Left lung (tissue), 10 donors: ENCODE data around the gene OR9Q1. TPM values are rescaled to one million over a fixed set of nuclear protein-coding genes. Genes with fewer than 3 reads are reported as not detected.
"Not testable (repeated sequence)": the region's sequence is repeated elsewhere in the genome, so short reads cannot be mapped to it uniquely, and the experiment has no call there.

Experiments
- ATAC-seq: fragments of 200-7000 bp; cut with Tn5 transposase; one replicate; pipeline ENCODE4 v1.9.1; 2020; ENCODE audit warnings: moderate library complexity
- DNase-seq, 4 donors: peaks; one replicate each; pipeline ENCODE4 v3.0.0-alpha.2; 2013 to 2020
- H3K27ac ChIP-seq, 2 donors: fragments of 200-600 bp; sonication (generic) in 1 of 2; one replicate each; pipeline versions ENCODE4 v1.5.0 to v1.8.0; 2020 to 2021
- H3K27me3 ChIP-seq, 2 donors: fragments of 200-600 bp; sonication (generic) in 1 of 2; one replicate each; pipeline versions ENCODE4 v1.5.0 to v1.8.0; 2020 to 2021
- H3K36me3 ChIP-seq, 2 donors: fragments of 200-600 bp; sonication (generic) in 1 of 2; one replicate each; pipeline versions ENCODE4 v1.5.0 to v1.8.0; 2020 to 2021
- H3K4me1 ChIP-seq, 2 donors: fragments of 200-600 bp; one replicate each; pipeline ENCODE4 v1.8.0; 2021
- H3K4me3 ChIP-seq, 2 donors: fragments of 200-600 bp; sonication (generic) in 1 of 2; one replicate each; pipeline versions ENCODE4 v1.5.0 to v1.8.0; 2020 to 2021; ENCODE audit warnings: mild to moderate bottlenecking in 1 of 2
- H3K9me3 ChIP-seq, 2 donors: fragments of 200-600 bp; sonication (generic) in 1 of 2; one replicate each; pipeline versions ENCODE4 v1.5.0 to v1.8.0; 2020 to 2021
- CTCF ChIP-seq, 2 donors: fragments of 200-600 bp; sonication (generic) in 1 of 2; IDR thresholded peaks; one replicate each; pipeline versions ENCODE4 v1.5.0 to v1.8.0; 2021; ENCODE audit warnings: antibody characterized with exemption in 2 of 2
- intact Hi-C, 2 donors: fragments of 100-400 bp; cut with DNase I; formaldehyde crosslinking; loops; one replicate each; pipeline versions ENCODE4 v1.11.2 to v1.14.2; 2022
- polyA plus RNA-seq, 6 donors: library from polyadenylated mRNA; unstranded; fragments of 120-200 nt; gene quantifications; one replicate each; pipeline ENCODE4 v1.2.1, GENCODE V29; 2013; ENCODE audit not compliant: insufficient read length in 6 of 6
- total RNA-seq, 2 donors: library from RNA; stranded (reverse); fragmentation: NEBNext Ultra II Directional; extraction: Animal tissue kit (Norgen Biotek cat#: 25700); gene quantifications; one replicate each; pipeline ENCODE4 v1.2.1, GENCODE V29; 2021
- donor health status: DM: no; HTN: yes; CAD: no.
- donor health status: DM: no; HTN: no; CAD: no.

The OR9Q1 gene
- total and polyA plus RNA-seq, 8 donors, result 0.07 TPM; not detected in 7

GRCh38 chr11:57983191-57983590 lies 40.5 kb upstream of the OR9Q1 start:
- H3K9me3 ChIP-seq, result peaks cover 0 to 13% of the 10 kb centered on the region in 2 donors
- no peak overlapping the region for H3K4me3 ChIP-seq
- DNase-seq, result no peak
- no peak for TF ChIP-seq CTCF (IDR thresholded peaks at IDR 0.05)
- no peaks in the 10 kb centered on the region for H3K36me3 ChIP-seq
- no peaks in the 10 kb centered on the region for H3K4me1 ChIP-seq
- intact Hi-C loops, result no loop called here
- no peak for ATAC-seq
- no peaks in the 10 kb centered on the region for H3K27me3 ChIP-seq
- H3K27ac ChIP-seq, result no peak overlapping the region

GRCh38 chr11:57999523-57999922 lies 24.2 kb upstream of the OR9Q1 start:
- intact Hi-C loops, ATAC-seq, H3K27me3 ChIP-seq, H3K4me1 ChIP-seq, H3K4me3 ChIP-seq, H3K27ac ChIP-seq, H3K36me3 ChIP-seq: not testable (repeated sequence)
- DNase-seq, result peak in 1 of 4 donors; percentile 24
- H3K9me3 ChIP-seq, result peaks cover 0 to 14% of the 10 kb centered on the region in 2 donors

- DNase-seq, H3K4me1 ChIP-seq, intact Hi-C loops, H3K27ac ChIP-seq, ATAC-seq, H3K4me3 ChIP-seq, H3K27me3 ChIP-seq, H3K36me3 ChIP-seq: not testable (repeated sequence)
- peaks cover 0 to 14% of the 10 kb centered on the region in 2 donors for H3K9me3 ChIP-seq
Measured at GRCh38 chr11:58000021-58000420, 23.7 kb upstream of the OR9Q1 start.

- Histone ChIP-seq H3K36me3 (no peaks in the 10 kb centered on the region), H3K27ac (no peak overlapping the region), H3K4me1 (peaks cover 0 to 7% of the 10 kb centered on the region in 2 donors), H3K27me3 (no peaks in the 10 kb centered on the region), H3K9me3 (peaks cover 0 to 14% of the 10 kb centered on the region in 2 donors), H3K4me3 (no peak overlapping the region)
- ATAC-seq (no peak), DNase-seq (no peak)
- no peak for TF ChIP-seq CTCF (IDR thresholded peaks at IDR 0.05)
- intact Hi-C loops, result no loop called here
Measured at GRCh38 chr11:58000699-58001098, 23.0 kb upstream of the OR9Q1 start.

- ATAC-seq (no peak), DNase-seq (no peak)
- intact Hi-C loops, result no loop called here
- Histone ChIP-seq H3K27ac (peak overlapping the region in 1 of 2 donors; percentile 66), H3K27me3 (no peaks in the 10 kb centered on the region), H3K4me1 (peaks cover 0 to 7% of the 10 kb centered on the region in 2 donors), H3K36me3 (no peaks in the 10 kb centered on the region), H3K9me3 (peaks cover 0 to 14% of the 10 kb centered on the region in 2 donors), H3K4me3 (no peak overlapping the region)
- no peak for TF ChIP-seq CTCF (IDR thresholded peaks at IDR 0.05)
Measured at GRCh38 chr11:58003036-58003435, 20.6 kb upstream of the OR9Q1 start.

- peak overlapping the region; percentile 7 to 66 for H3K27ac ChIP-seq
- no peak for TF ChIP-seq CTCF (IDR thresholded peaks at IDR 0.05)
- intact Hi-C loops, result no loop called here
Measured at GRCh38 chr11:58003591-58003990, 20.1 kb upstream of the OR9Q1 start.

More at GRCh38 chr11:58003591-58003990, 20.1 kb upstream of the OR9Q1 start:
- peaks cover 0 to 13% of the 10 kb centered on the region in 2 donors for H3K9me3 ChIP-seq
- DNase-seq (no peak), ATAC-seq (no peak)
- H3K36me3 ChIP-seq, result no peaks in the 10 kb centered on the region
- H3K4me1 ChIP-seq, result peaks cover 0 to 7% of the 10 kb centered on the region in 2 donors
- H3K4me3 ChIP-seq, result no peak overlapping the region
- no peaks in the 10 kb centered on the region for H3K27me3 ChIP-seq
